Endothelial cell of hepatic sinusoid (primary cell): Measurements from ENCODE around the gene LPP.
"Not testable (repeated sequence)": the region's sequence is repeated elsewhere in the genome, so short reads cannot be mapped to it uniquely, and the experiment has no call there.

ENCODE experiments used
- in situ Hi-C: cut with HindIII; loops from 2 replicates; pipeline ENCODE4 v1.10.0; 2017; ENCODE audit warnings: low sequenced_read_pairs

LPP gene

GRCh38 chr3:188154014-188154808 is at the start of gene LPP:
TSS of gene LPP (plus strand) at chr3:188154157. CDS start at chr3:188406121, 251,964 bp downstream.
- in situ Hi-C loops = loop anchor here (5.0 kb wide), 1 partner anchor 407 kb away; the partner anchor contains the start of gene BCL6

- in situ Hi-C loops = no loop called here
Measured at GRCh38 chr3:188106006-188106405, 48.0 kb upstream of the LPP start.

- in situ Hi-C loops = no loop called here
Measured at GRCh38 chr3:188106454-188106853, 47.5 kb upstream of the LPP start.

- in situ Hi-C loops = no loop called here
Measured at GRCh38 chr3:188106887-188107830, 46.8 kb upstream of the LPP start.

- in situ Hi-C loops = no loop called here
Measured at GRCh38 chr3:188108703-188109412, 45.1 kb upstream of the LPP start.

GRCh38 chr3:188111002-188111584 is 42.9 kb upstream of the LPP start:
- in situ Hi-C loops = no loop called here

- in situ Hi-C loops = no loop called here
Measured at GRCh38 chr3:188113756-188114155, 40.2 kb upstream of the LPP start.

- in situ Hi-C loops = no loop called here
Measured at GRCh38 chr3:188119846-188120245, 34.1 kb upstream of the LPP start.

- in situ Hi-C loops = no loop called here
Measured at GRCh38 chr3:188122571-188123169, 31.3 kb upstream of the LPP start.

- in situ Hi-C loops = no loop called here
Measured at GRCh38 chr3:188123170-188123905, 30.6 kb upstream of the LPP start.

GRCh38 chr3:188124184-188124583 is 29.8 kb upstream of the LPP start:
- in situ Hi-C loops = no loop called here

GRCh38 chr3:188125076-188125475 is 28.9 kb upstream of the LPP start:
- in situ Hi-C loops = no loop called here

GRCh38 chr3:188126276-188126675 is 27.7 kb upstream of the LPP start:
- in situ Hi-C loops = no loop called here

- in situ Hi-C loops = no loop called here
Measured at GRCh38 chr3:188126934-188127333, 27.0 kb upstream of the LPP start.

- in situ Hi-C loops = no loop called here
Measured at GRCh38 chr3:188128905-188129304, 25.1 kb upstream of the LPP start.

- in situ Hi-C loops = not testable (repeated sequence)
Measured at GRCh38 chr3:188131023-188131422, 22.9 kb upstream of the LPP start.

GRCh38 chr3:188133219-188133618 is 20.7 kb upstream of the LPP start:
- in situ Hi-C loops = no loop called here

GRCh38 chr3:188133646-188134045 is 20.3 kb upstream of the LPP start:
- in situ Hi-C loops = no loop called here

GRCh38 chr3:188134079-188134478 is 19.9 kb upstream of the LPP start:
- in situ Hi-C loops = no loop called here

- in situ Hi-C loops = no loop called here
Measured at GRCh38 chr3:188134856-188135255, 19.1 kb upstream of the LPP start.
